Fibroblast of pulmonary artery (primary cell): ENCODE measurements around the gene KIRREL3.

Source experiments
- DNase-seq: peaks from one replicate; pipeline ENCODE4 v3.0.0-alpha.2; 2010; ENCODE audit warnings: low read depth
- H3K4me3 ChIP-seq: replicated peaks from 2 replicates; pipeline ENCODE4 v1.5.1; 2011; ENCODE audit warnings: low read depth, mild to moderate bottlenecking, control low read depth, low read length, moderate library complexity
- CTCF ChIP-seq: IDR thresholded peaks from 2 replicates; pipeline ENCODE4 v1.5.1; 2011; ENCODE audit warnings: mild to moderate bottlenecking, control low read depth, low read length, inconsistent platforms; ENCODE audit errors: missing control alignments

KIRREL3 gene

GRCh38 chr11:126664643-126665042 lies 335.9 kb downstream of the KIRREL3 start:
- H3K4me3 ChIP-seq, result no peak overlapping the region
- TF ChIP-seq CTCF, result no peak
- DNase-seq, result no peak

GRCh38 chr11:126663749-126664592 lies 336.6 kb downstream of the KIRREL3 start:
- H3K4me3 ChIP-seq, result no peak overlapping the region
- DNase-seq, result no peak
- no peak for TF ChIP-seq CTCF

GRCh38 chr11:126662035-126662790 lies 338.4 kb downstream of the KIRREL3 start:
- H3K4me3 ChIP-seq, result no peak overlapping the region
- no peak for DNase-seq
- TF ChIP-seq CTCF, result no peak

- H3K4me3 ChIP-seq, result no peak overlapping the region
- DNase-seq, result no peak
- no peak for TF ChIP-seq CTCF
Measured at GRCh38 chr11:126660761-126661425, 339.7 kb downstream of the KIRREL3 start.

GRCh38 chr11:126660321-126660720 lies 340.2 kb downstream of the KIRREL3 start:
- TF ChIP-seq CTCF, result no peak
- DNase-seq, result no peak
- no peak overlapping the region for H3K4me3 ChIP-seq

GRCh38 chr11:126658306-126659056 lies 342.1 kb downstream of the KIRREL3 start:
- no peak for TF ChIP-seq CTCF
- no peak for DNase-seq
- H3K4me3 ChIP-seq, result no peak overlapping the region
